ENCODE results near the gene ATP6V1G3.

The ATP6V1G3 gene

GRCh38 chr1:198541737-198542136, 1.3 kb upstream of the ATP6V1G3 start:
- no peak for DNase-seq

DNA sequence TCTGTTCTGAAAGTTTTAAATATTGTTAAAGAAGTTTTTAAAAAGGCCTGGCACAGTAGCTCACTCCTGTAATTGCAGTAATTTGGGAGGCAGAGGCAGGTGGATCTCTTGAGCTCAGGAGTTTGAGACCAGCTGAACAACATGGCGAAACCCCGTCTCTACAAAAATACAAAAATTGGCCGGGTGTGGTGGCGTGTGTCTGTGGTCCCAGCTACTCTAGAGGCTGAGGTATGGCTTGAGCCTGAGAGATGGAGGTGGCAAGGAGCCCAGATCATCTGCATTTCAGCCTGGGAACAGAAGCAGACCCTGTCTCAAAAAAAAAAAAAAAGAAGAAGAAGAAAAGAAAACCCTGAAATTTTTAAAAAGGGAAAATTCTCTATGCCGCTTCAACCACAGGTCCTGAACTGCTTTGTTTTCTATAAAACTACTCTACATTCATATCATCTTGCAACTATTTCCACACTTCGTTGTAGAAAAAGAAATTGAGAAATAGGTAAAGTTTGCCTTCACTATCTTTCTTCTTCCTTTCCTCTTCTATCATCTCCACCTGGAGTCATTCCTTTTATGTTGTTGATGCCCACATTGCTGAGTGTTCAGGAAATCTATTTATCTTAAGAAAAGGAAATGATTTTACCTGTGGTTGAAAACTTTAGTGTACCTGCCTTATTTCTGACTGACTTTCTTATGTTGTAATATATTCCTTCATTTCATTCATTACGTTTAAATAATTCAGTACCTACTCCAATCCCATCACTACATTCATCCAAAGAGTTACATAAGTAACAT, 1.7 kb downstream of the ATP6V1G3 start:
- DNase-seq, result no peak

- DNase-seq, result no peak
Measured at GRCh38 chr1:198535631-198536030, 4.8 kb downstream of the ATP6V1G3 start.

- DNase-seq, result no peak
Measured at GRCh38 chr1:198534548-198535418, 5.7 kb downstream of the ATP6V1G3 start.

GRCh38 chr1:198531891-198532290, 8.6 kb downstream of the ATP6V1G3 start:
- DNase-seq, result no peak

DNA sequence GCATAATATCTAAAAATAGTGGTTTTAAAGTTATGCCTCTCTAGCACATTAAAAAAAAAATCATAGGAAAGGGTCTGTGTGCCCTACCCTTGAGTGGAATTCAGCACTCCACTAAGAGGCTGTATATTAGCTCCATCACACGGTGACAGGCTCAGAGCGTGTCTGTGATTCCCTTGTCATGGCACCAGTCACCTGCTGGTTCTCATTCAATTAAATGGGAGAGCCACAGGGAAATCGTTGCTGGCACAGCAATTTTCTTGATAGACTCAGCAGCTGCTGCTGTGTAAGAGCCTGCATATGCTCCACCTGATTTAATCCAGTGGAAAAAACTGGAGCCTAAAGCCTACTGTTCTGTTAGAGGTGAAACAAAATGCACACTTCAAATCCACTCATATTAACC, 9.5 kb downstream of the ATP6V1G3 start:
- DNase-seq, result no peak

DNA sequence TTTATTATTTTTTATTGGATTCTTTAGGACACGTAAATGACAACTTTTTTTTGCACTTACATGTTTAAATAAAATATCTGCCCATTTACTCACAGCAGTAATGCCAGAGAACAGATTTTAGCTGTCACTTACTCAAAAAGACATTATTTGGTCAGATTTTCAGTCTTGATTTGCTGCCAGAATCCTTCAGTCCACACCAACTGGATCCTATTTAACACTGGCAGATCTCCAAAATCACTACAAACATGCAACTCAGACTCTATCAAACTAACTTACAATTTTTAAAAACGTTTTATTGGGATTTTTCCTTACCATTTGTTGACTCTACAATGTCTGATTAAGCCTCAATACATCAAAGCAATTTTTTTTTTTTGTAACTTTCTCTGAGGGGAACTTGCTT, 11.1 kb downstream of the ATP6V1G3 start:
- no peak for DNase-seq

- DNase-seq, result no peak
Measured at GRCh38 chr1:198528364-198528763, 12.1 kb downstream of the ATP6V1G3 start.

DNA sequence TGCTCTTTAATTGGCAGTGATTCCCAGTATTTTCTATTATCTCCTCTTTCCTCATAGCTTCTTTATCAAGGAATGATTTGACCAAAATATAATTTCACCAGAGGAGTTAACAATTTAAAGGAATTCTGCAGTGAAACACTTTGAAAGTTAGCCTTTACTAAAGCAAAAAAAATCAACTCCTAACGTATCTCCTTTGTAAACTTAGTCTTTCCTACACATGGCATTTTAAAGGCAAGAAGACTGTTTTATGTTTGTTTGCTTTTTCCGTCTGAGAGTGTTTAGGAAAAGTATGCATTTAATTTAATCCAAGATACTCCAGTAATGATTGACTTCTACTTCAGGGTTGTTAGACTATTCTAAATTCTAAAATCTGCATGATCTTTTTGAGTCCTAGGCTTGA, 15.9 kb downstream of the ATP6V1G3 start:
- no peak for DNase-seq

DNA sequence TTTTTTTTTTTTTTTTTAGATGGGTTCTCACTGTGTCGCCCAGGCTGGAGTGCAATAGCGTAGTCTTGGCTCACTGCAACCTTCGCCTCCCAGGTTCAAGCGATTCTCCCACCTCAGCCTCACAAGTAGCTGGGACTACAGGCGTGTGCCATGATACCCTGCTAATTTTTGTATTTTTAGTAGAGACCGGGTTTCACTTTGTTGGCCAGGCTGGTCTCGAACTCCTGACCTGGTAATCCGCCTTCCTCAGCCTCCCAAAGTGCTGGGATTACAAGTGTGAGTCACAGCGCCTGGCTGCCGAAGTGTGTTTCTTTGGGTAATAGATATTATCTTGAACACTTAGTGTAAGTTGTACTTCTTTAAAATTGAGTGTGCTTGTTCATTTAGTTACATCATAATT, 16.4 kb downstream of the ATP6V1G3 start:
- peak; percentile 55 for DNase-seq

DNA sequence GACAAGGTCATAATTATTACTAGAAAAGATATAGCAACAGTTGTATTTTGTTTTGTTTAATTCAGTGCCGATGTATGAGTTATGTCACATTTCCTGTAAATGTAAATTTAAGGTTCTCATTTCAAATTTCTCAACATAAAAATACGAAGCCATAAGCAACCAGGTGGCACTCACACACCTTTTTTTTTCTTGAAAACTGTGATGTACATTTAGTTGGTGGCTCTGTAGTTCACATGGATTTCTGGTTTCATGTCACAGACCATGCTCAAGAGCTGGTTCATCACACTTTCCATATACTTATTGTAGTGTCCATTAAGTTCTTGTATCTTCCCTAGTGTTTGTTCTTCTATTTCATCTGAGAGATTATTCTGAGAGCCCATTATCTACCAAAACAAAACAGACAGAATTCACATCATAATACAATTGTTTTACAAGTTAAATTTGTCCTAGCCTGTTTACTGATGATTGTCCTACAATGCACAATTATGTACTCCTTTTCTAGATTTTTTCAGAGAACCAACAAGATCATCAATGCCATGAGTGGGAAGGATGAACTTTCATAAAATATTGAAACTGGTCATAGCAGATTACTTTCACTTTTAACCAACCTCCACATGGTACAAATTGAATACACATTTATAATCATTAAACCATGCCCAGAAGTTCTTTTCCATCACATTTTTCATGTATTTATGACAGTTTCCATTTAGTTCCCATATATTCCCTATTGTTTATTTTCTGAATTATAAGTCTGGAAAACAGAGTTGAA, 17.1 kb downstream of the ATP6V1G3 start:
- peak; percentile 77 for DNase-seq

- peak; percentile 88 for DNase-seq
Measured at GRCh38 chr1:198520524-198521254, 19.8 kb downstream of the ATP6V1G3 start.

- peak; percentile 75 for DNase-seq
Measured at GRCh38 chr1:198519639-198520501, 20.6 kb downstream of the ATP6V1G3 start.

GRCh38 chr1:198517623-198518199, 22.8 kb downstream of the ATP6V1G3 start:
- no peak for DNase-seq

DNA sequence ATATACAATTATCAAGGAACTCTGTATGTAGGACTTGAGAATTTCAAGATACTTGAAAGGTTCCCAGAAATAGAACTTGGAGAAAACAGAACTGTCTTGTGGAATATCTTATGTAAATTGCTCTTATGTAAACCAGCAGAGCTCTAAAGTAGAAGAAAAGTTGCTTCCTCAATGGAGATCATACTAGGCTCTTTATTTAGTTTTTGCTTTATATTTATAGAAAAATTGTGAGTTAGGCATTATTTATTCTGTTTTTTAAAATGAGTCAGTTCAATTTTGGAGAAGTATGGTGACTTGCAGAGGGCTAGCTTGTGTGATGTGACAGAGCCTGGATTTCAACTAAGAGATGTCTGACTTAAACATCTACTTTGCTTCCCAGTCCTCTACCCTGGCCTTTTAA, 40.4 kb downstream of the ATP6V1G3 start:
- DNase-seq, result no peak

GRCh38 chr1:198499588-198499987, 40.9 kb downstream of the ATP6V1G3 start:
- DNase-seq, result no peak

GRCh38 chr1:198498881-198499280, 41.6 kb downstream of the ATP6V1G3 start:
- DNase-seq, result no peak

GRCh38 chr1:198498103-198498385, 42.4 kb downstream of the ATP6V1G3 start:
- no peak for DNase-seq

DNA sequence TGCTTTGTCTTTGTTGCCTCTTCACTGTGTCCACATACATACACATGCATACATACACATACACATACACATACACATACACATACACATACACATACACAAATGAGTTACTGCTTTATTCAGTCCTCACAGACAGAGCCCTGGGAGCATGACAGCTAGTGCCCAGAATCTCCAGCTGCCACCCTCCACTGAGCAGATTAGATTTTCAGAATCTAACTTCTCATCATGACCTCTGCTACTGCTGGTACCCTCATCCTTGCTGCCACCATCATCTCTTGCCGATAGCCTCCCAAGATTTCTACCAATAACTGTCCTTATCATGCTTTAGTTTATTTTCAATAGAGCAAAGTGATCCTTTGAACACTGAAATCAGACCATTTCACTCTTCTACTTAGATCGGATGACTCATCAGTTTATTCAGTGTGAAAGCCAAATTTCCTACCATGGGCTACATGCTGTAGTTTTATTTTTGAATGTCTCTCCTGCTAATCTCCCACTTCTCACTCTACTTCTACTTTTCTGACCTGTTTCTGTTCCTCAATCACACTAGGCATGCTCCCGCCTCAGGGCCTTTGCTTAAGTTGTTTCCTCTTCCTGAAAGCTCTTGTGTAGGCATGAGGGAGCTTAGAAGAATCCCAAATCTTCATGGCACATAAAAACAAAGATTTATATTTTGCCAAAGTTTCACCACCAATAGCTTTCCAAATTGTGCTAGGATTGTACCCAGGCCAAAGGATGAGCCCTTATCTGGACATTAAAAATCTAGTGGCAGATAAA, 43.0 kb downstream of the ATP6V1G3 start:
- peak; percentile 19 for DNase-seq
